GM18861 (cell line): Measurements from ENCODE around the gene RAB9B.
"Not testable (repeated sequence)": the region's sequence is repeated elsewhere in the genome, so short reads cannot be mapped to it uniquely, and the experiment has no call there.

Experiments used
- ATAC-seq: cut with Tn5 transposase; IDR thresholded peaks from one replicate; pipeline ENCODE4 v1.9.1; 2021; ENCODE audit not compliant: unreplicated experiment

RAB9B gene

GRCh38 chrX:103831803-103832544 lies at the start of gene RAB9B:
TSS of gene RAB9B (minus strand) at chrX:103832257. CDS start at chrX:103825784, 6,473 bp downstream.
- ATAC-seq, result no peak

- ATAC-seq, result no peak
These were observed 47.3 kb upstream of the RAB9B start for GRCh38 chrX:103879339-103879738.

GRCh38 chrX:103878466-103879122 lies 46.5 kb upstream of the RAB9B start:
- no peak for ATAC-seq

- ATAC-seq, result no peak
These were observed 45.5 kb upstream of the RAB9B start for GRCh38 chrX:103877571-103877970.

- ATAC-seq, result no peak
These were observed 33.0 kb upstream of the RAB9B start for GRCh38 chrX:103864886-103865534.

GRCh38 chrX:103864149-103864548 lies 32.1 kb upstream of the RAB9B start:
- ATAC-seq, result no peak

GRCh38 chrX:103861200-103861599 lies 29.1 kb upstream of the RAB9B start:
- no peak for ATAC-seq

GRCh38 chrX:103849558-103849957 lies 17.5 kb upstream of the RAB9B start:
- no peak for ATAC-seq

- no peak for ATAC-seq
These were observed 15.3 kb upstream of the RAB9B start for GRCh38 chrX:103847174-103847870.

GRCh38 chrX:103846386-103846785 lies 14.3 kb upstream of the RAB9B start:
- no peak for ATAC-seq

- ATAC-seq, result peak; percentile 78
These were observed 13.2 kb upstream of the RAB9B start for GRCh38 chrX:103845165-103845653.

- ATAC-seq, result no peak
These were observed 7.3 kb upstream of the RAB9B start for GRCh38 chrX:103839404-103839803.

- ATAC-seq, result peak; percentile 79
These were observed 685 bp downstream of the RAB9B start for GRCh38 chrX:103831342-103831802.

GRCh38 chrX:103830848-103831247 lies 1.2 kb downstream of the RAB9B start:
- no peak for ATAC-seq

GRCh38 chrX:103828529-103828928 lies 3.5 kb downstream of the RAB9B start:
- no peak for ATAC-seq

GRCh38 chrX:103825881-103826280 lies 6.2 kb downstream of the RAB9B start:
- ATAC-seq, result no peak

- no peak for ATAC-seq
These were observed 8.5 kb downstream of the RAB9B start for GRCh38 chrX:103823591-103823990.

GRCh38 chrX:103820802-103821201 lies 11.3 kb downstream of the RAB9B start:
- ATAC-seq, result not testable (repeated sequence)

GRCh38 chrX:103818842-103819619 lies 13.0 kb downstream of the RAB9B start:
- no peak for ATAC-seq

GRCh38 chrX:103817502-103817901 lies 14.6 kb downstream of the RAB9B start:
- ATAC-seq, result peak; percentile 64
